Activated CD4-positive, alpha-beta T cell treated with anti-CD3 and anti-CD28 coated beads for 36 hours (primary cell): Measurements from ENCODE around the gene IL31RA. TPM values are rescaled to one million over a fixed set of nuclear protein-coding genes. Genes with fewer than 3 reads are reported as not detected.
A peak's percentile ranks its signal among the peaks of the same experiment; 100 is the strongest.

Source experiments
- ATAC-seq: fragments of 200-7000 bp; cut with Tn5 transposase; one replicate; pipeline ENCODE4 v1.10.0; 2021; ENCODE audit warnings: mild to moderate bottlenecking, moderate library complexity
- CTCF ChIA-PET: fragments of 350-600 bp; sonication (Branson Sonifier 250); formaldehyde crosslinking; loops from one replicate; lab custom pipeline; 2021; ENCODE audit warnings: antibody characterized with exemption; lab: Charles Lee
- POLR2A ChIA-PET: fragments of 350-600 bp; sonication (Branson Sonifier 250); formaldehyde crosslinking; loops from one replicate; lab custom pipeline; 2021; ENCODE audit warnings: antibody characterized with exemption, inconsistent platforms; lab: Charles Lee
- DNase-seq: peaks from one replicate; pipeline ENCODE4 v3.0.0-alpha.2; 2020
- H3K27ac Mint-ChIP-seq: one replicate; pipeline ENCODE4 v1.8.0; 2021; ENCODE audit warnings: mixed read lengths
- H3K27me3 Mint-ChIP-seq: one replicate; pipeline ENCODE4 v1.8.0; 2021; ENCODE audit warnings: mixed read lengths
- H3K36me3 Mint-ChIP-seq: one replicate; pipeline ENCODE4 v1.8.0; 2021; ENCODE audit warnings: low read depth, mixed read lengths
- H3K4me1 Mint-ChIP-seq: one replicate; pipeline ENCODE4 v1.8.0; 2021; ENCODE audit warnings: mixed read lengths
- H3K4me3 Mint-ChIP-seq: one replicate; pipeline ENCODE4 v1.8.0; 2021; ENCODE audit warnings: mild to moderate bottlenecking, moderate library complexity, mixed read lengths
- H3K9me3 Mint-ChIP-seq: one replicate; pipeline ENCODE4 v1.8.0; 2021; ENCODE audit warnings: low read depth, mixed read lengths
- intact Hi-C, 2 experiments: fragments of 100-400 bp; cut with DNase I in 1 of 2; cut with micrococcal nuclease in 1 of 2; formaldehyde crosslinking; loops; one replicate each; pipeline versions ENCODE4 v1.14.2 to v1.15.1; 2022 to 2024; cut with DNase I, micrococcal nuclease
- total RNA-seq, 2 experiments: library from RNA; stranded (reverse); gene quantifications; one replicate each; pipeline ENCODE4 v1.2.3, GENCODE V29; 2021

IL31RA gene
- total RNA-seq, 2 experiments from 2014 or later: not detected

GRCh38 chr5:55880453-55880852 is 29.3 kb downstream of the IL31RA start:
- intact Hi-C loops: no loop called here
- Mint-ChIP-seq H3K27me3 (no peaks in the 10 kb centered on the region), H3K4me1 (no peaks in the 10 kb centered on the region), H3K9me3 (peaks cover 3% of the 10 kb centered on the region), H3K4me3 (no peak overlapping the region), H3K36me3 (no peaks in the 10 kb centered on the region), H3K27ac (no peak overlapping the region)
- ChIA-PET CTCF (interaction anchor here (0.9 to 1.4 kb wide), 4 partner anchors 12 to 27 kb away, joined by 3 to 4 read pairs (median 3); no protein-coding TSS in a partner anchor), POLR2A (no interaction called here)
- DNase-seq (no peak), ATAC-seq (peak; percentile 12)

- H3K9me3 Mint-ChIP-seq: no peaks in the 10 kb centered on the region
- DNase-seq: no peak
- H3K4me3 Mint-ChIP-seq: no peak overlapping the region
- no peak for ATAC-seq
- peaks cover 4% of the 10 kb centered on the region for H3K4me1 Mint-ChIP-seq
- H3K36me3 Mint-ChIP-seq: no peaks in the 10 kb centered on the region
- ChIA-PET CTCF (interaction anchor here (0.6 to 1.2 kb wide), 2 partner anchors 16 to 184 kb away, joined by 3 read pairs; no protein-coding TSS in a partner anchor), POLR2A (no interaction called here)
- H3K27me3 Mint-ChIP-seq: peaks cover 4% of the 10 kb centered on the region
- H3K27ac Mint-ChIP-seq: no peak overlapping the region
- intact Hi-C loops: no loop called here
Observed at GRCh38 chr5:55885359-55885758, 34.2 kb downstream of the IL31RA start.

GRCh38 chr5:55888205-55888604 is 37.0 kb downstream of the IL31RA start:
- CTCF ChIA-PET: interaction anchor here (0.7 to 1.1 kb wide), 3 partner anchors 14 to 212 kb away, joined by 3 to 5 read pairs (median 3); no protein-coding TSS in a partner anchor
- Mint-ChIP-seq H3K4me1 (peaks cover 4% of the 10 kb centered on the region), H3K27me3 (peaks cover 4% of the 10 kb centered on the region), H3K27ac (no peak overlapping the region), H3K4me3 (no peak overlapping the region), H3K36me3 (no peaks in the 10 kb centered on the region), H3K9me3 (no peaks in the 10 kb centered on the region)
- no peak for ATAC-seq
- intact Hi-C loops: no loop called here
- DNase-seq: no peak
- POLR2A ChIA-PET: no interaction called here

GRCh38 chr5:55892479-55892878 is 41.3 kb downstream of the IL31RA start:
- intact Hi-C loops: no loop called here
- ChIA-PET POLR2A (no interaction called here), CTCF (interaction anchor here (0.7 kb wide), 1 partner anchor 43 kb away, joined by 3 read pairs; no protein-coding TSS in a partner anchor)
- Mint-ChIP-seq H3K9me3 (no peaks in the 10 kb centered on the region), H3K27me3 (peaks cover 2% of the 10 kb centered on the region), H3K4me3 (no peak overlapping the region), H3K27ac (no peak overlapping the region), H3K36me3 (no peaks in the 10 kb centered on the region), H3K4me1 (peaks cover 10% of the 10 kb centered on the region)
- ATAC-seq: no peak
- DNase-seq: no peak

GRCh38 chr5:55894135-55894534 is 43.0 kb downstream of the IL31RA start:
- ATAC-seq (no peak), DNase-seq (no peak)
- intact Hi-C loops: no loop called here
- CTCF ChIA-PET: interaction anchor here (1.0 to 1.3 kb wide), 3 partner anchors 14 to 27 kb away, joined by 3 to 4 read pairs (median 4); no protein-coding TSS in a partner anchor
- Mint-ChIP-seq H3K36me3 (no peaks in the 10 kb centered on the region), H3K9me3 (no peaks in the 10 kb centered on the region), H3K4me1 (peaks cover 6% of the 10 kb centered on the region), H3K27ac (no peak overlapping the region), H3K27me3 (peaks cover 4% of the 10 kb centered on the region), H3K4me3 (no peak overlapping the region)
- POLR2A ChIA-PET: no interaction called here

- ChIA-PET POLR2A (no interaction called here), CTCF (interaction anchor here (1.3 kb wide), 1 partner anchor 26 kb away, joined by 3 read pairs; no protein-coding TSS in a partner anchor)
- Mint-ChIP-seq H3K4me3 (no peak overlapping the region), H3K4me1 (peaks cover 17% of the 10 kb centered on the region), H3K9me3 (no peaks in the 10 kb centered on the region), H3K27ac (no peak overlapping the region), H3K27me3 (peaks cover 6% of the 10 kb centered on the region), H3K36me3 (no peaks in the 10 kb centered on the region)
- intact Hi-C loops: no loop called here
- ATAC-seq (no peak), DNase-seq (no peak)
Observed at GRCh38 chr5:55895346-55895745, 44.2 kb downstream of the IL31RA start.

- H3K36me3 Mint-ChIP-seq: no peaks in the 10 kb centered on the region
- H3K9me3 Mint-ChIP-seq: no peaks in the 10 kb centered on the region
- H3K4me3 Mint-ChIP-seq: no peak overlapping the region
- H3K4me1 Mint-ChIP-seq: peaks cover 21% of the 10 kb centered on the region
- peaks cover 7% of the 10 kb centered on the region for H3K27me3 Mint-ChIP-seq
- CTCF ChIA-PET: interaction anchor here (0.7 kb wide), 1 partner anchor 447 kb away, joined by 3 read pairs; no protein-coding TSS in a partner anchor
- intact Hi-C loops: no loop called here
- DNase-seq (no peak), ATAC-seq (no peak)
- no peak overlapping the region for H3K27ac Mint-ChIP-seq
- POLR2A ChIA-PET: interaction anchor here (0.5 kb wide), 1 partner anchor 853 kb away, joined by 3 read pairs; no protein-coding TSS in a partner anchor
Observed at GRCh38 chr5:55896238-55896637, 45.1 kb downstream of the IL31RA start.

GRCh38 chr5:55896663-55897062 is 45.5 kb downstream of the IL31RA start:
- ATAC-seq (no peak), DNase-seq (no peak)
- POLR2A ChIA-PET: no interaction called here
- intact Hi-C loops: no loop called here
- no peaks in the 10 kb centered on the region for H3K36me3 Mint-ChIP-seq
- H3K4me1 Mint-ChIP-seq: peaks cover 21% of the 10 kb centered on the region
- H3K27me3 Mint-ChIP-seq: peaks cover 7% of the 10 kb centered on the region
- no peak overlapping the region for H3K27ac Mint-ChIP-seq
- no peaks in the 10 kb centered on the region for H3K9me3 Mint-ChIP-seq
- no peak overlapping the region for H3K4me3 Mint-ChIP-seq
- CTCF ChIA-PET: interaction anchor here (0.7 kb wide), 1 partner anchor 446 kb away, joined by 3 read pairs; no protein-coding TSS in a partner anchor

- peaks cover 21% of the 10 kb centered on the region for H3K4me1 Mint-ChIP-seq
Observed at GRCh38 chr5:55897206-55897894, 46.2 kb downstream of the IL31RA start.

GRCh38 chr5:55897905-55898304 is 46.7 kb downstream of the IL31RA start:
- Mint-ChIP-seq H3K4me3 (no peak overlapping the region), H3K36me3 (no peaks in the 10 kb centered on the region), H3K9me3 (no peaks in the 10 kb centered on the region), H3K27ac (no peak overlapping the region), H3K4me1 (peaks cover 24% of the 10 kb centered on the region), H3K27me3 (peaks cover 9% of the 10 kb centered on the region)
- DNase-seq (peak; percentile 27), ATAC-seq (no peak)
- intact Hi-C loops: no loop called here
- CTCF ChIA-PET: interaction anchor here (0.6 to 2.1 kb wide), 3 partner anchors 10 to 308 kb away, joined by 3 to 7 read pairs (median 3); no protein-coding TSS in a partner anchor
- POLR2A ChIA-PET: no interaction called here

More at GRCh38 chr5:55897206-55897894, 46.2 kb downstream of the IL31RA start:
- H3K36me3 Mint-ChIP-seq: no peaks in the 10 kb centered on the region
- ChIA-PET POLR2A (no interaction called here), CTCF (interaction anchor here (0.6 to 2.1 kb wide), 3 partner anchors 10 to 307 kb away, joined by 3 to 7 read pairs (median 3); no protein-coding TSS in a partner anchor)
- intact Hi-C loops: no loop called here
- no peaks in the 10 kb centered on the region for H3K9me3 Mint-ChIP-seq
- H3K27ac Mint-ChIP-seq: no peak overlapping the region
- H3K4me3 Mint-ChIP-seq: no peak overlapping the region
- peaks cover 9% of the 10 kb centered on the region for H3K27me3 Mint-ChIP-seq
- DNase-seq (no peak), ATAC-seq (no peak)

- Mint-ChIP-seq H3K4me3 (no peak overlapping the region), H3K4me1 (peaks cover 32% of the 10 kb centered on the region), H3K9me3 (no peaks in the 10 kb centered on the region), H3K36me3 (no peaks in the 10 kb centered on the region), H3K27me3 (peaks cover 11% of the 10 kb centered on the region), H3K27ac (no peak overlapping the region)
- intact Hi-C loops: no loop called here
- DNase-seq: no peak
- POLR2A ChIA-PET: interaction anchor here (0.7 kb wide), 1 partner anchor 9 kb away, joined by 3 read pairs; no protein-coding TSS in a partner anchor
- CTCF ChIA-PET: interaction anchor here (0.9 kb wide), 1 partner anchor 14 kb away, joined by 3 read pairs; no protein-coding TSS in a partner anchor
- ATAC-seq: no peak
Observed at GRCh38 chr5:55899344-55899743, 48.2 kb downstream of the IL31RA start.
